ENCODE measurements around the gene C4BPB. TPM values are rescaled to one million over a fixed set of nuclear protein-coding genes. Genes with fewer than 3 reads are reported as not detected.

C4BPB gene
- total and polyA plus RNA-seq, 10 donors, result 0.24 to 1.4 (median 0.59) TPM; not detected in 1

DNA sequence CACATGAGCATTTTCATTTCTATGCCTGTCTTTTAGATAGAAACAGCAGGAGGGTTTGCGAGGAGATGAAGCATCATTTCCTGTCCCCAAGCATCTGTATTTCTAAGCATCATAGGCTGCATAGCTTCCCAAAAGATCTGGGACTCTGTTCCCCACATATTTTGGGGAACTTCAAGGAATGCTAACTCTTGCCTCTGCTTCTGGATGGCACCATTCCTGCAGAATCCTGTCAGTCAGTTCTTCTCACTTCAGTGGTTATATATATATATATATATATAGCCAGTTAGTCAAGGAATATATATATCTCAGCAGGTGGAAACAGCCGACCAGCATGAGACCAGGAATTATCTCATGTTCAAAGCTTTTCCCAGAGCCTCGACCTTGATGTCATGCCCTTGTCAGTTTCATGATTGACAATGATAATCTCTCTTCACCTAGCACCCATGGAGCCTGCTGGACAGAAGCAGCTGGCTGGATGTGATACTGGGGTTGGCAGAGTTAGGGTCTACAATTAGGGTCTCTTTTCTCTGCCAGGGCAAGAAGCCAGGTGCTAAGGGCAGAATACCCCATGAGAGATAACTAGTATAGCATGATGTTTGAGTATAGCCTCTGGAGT lies 33.2 kb upstream of the C4BPB start:
- WGBS, 5 donors, result 66 to 80% (median 75%) methylated on average over 3 of the region's 3 CpGs
- no peak for DNase-seq
- Histone ChIP-seq H3K27me3 (replicated peaks in 1 of 7) (no peaks in the 10 kb centered on the region), H3K4me1 (peaks cover 12 to 90% (median 47%) of the 10 kb centered on the region in 6 donors), H3K4me3 (peak overlapping the region in 2 of 8 donors; percentile 11 to 99), H3K27ac (peak overlapping the region in 7 of 8 donors; percentile 86 to 97 (median 96)), H3K9me3 (no peaks in the 10 kb centered on the region), H3K36me3 (peaks cover 0 to 43% (median 0%) of the 10 kb centered on the region in 6 donors)
- intact Hi-C loops (cut with DNase I; ENCODE audit: low total_unique reads), result no loop called here
- TF ChIP-seq, protein P1, sequence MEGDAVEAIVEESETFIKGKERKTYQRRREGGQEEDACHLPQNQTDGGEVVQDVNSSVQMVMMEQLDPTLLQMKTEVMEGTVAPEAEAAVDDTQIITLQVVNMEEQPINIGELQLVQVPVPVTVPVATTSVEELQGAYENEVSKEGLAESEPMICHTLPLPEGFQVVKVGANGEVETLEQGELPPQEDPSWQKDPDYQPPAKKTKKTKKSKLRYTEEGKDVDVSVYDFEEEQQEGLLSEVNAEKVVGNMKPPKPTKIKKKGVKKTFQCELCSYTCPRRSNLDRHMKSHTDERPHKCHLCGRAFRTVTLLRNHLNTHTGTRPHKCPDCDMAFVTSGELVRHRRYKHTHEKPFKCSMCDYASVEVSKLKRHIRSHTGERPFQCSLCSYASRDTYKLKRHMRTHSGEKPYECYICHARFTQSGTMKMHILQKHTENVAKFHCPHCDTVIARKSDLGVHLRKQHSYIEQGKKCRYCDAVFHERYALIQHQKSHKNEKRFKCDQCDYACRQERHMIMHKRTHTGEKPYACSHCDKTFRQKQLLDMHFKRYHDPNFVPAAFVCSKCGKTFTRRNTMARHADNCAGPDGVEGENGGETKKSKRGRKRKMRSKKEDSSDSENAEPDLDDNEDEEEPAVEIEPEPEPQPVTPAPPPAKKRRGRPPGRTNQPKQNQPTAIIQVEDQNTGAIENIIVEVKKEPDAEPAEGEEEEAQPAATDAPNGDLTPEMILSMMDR (IDR thresholded peaks at IDR 0.05 in 8 of 11, conservative IDR thresholded peaks at IDR 0.05 in 3 of 11), result no peak
- TF ChIP-seq POLR2AphosphoS5 (IDR thresholded peaks at IDR 0.05) (no peak), POLR2A (IDR thresholded peaks at IDR 0.05) (no peak)

DNA sequence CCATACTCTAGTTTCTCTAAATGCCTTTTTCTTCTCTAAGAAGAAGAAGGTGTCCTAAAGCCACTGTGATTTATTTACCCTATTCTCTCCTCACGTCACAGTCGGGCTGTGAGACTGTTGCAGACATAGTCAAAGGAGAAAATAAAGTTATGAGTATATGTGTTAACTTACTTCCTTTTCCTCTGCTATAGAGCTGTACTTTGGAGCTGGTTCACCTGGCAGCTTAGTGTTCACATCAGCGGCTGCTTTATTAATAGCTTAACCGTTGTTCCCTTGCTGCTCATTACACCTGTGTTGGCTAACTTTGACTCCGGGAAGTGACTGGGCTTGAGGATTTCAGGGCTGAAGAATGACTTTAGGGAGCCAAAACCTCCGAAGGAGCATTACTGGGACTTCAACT lies 32.0 kb upstream of the C4BPB start:
- peaks cover 0 to 52% (median 4%) of the 10 kb centered on the region in 6 donors for H3K36me3 ChIP-seq
- 76 to 85% (median 84%) methylated on average over 6 of the region's 6 CpGs for WGBS, 5 donors
- TF ChIP-seq, protein P1 (IDR thresholded peaks at IDR 0.05 in 8 of 11, conservative IDR thresholded peaks at IDR 0.05 in 3 of 11), result no peak
- no peak for TF ChIP-seq POLR2A (IDR thresholded peaks at IDR 0.05)
- no peak for TF ChIP-seq POLR2AphosphoS5 (IDR thresholded peaks at IDR 0.05)
- H3K9me3 ChIP-seq, result no peaks in the 10 kb centered on the region
- H3K27ac ChIP-seq, result peak overlapping the region in 4 of 8 donors; percentile 38 to 96 (median 77)
- DNase-seq, result no peak
- peak overlapping the region in 1 of 8 donors; percentile 99 for H3K4me3 ChIP-seq
- peaks cover 5 to 82% (median 39%) of the 10 kb centered on the region in 6 donors for H3K4me1 ChIP-seq
- no peaks in the 10 kb centered on the region for H3K27me3 ChIP-seq (replicated peaks in 1 of 7)
- intact Hi-C loops (cut with DNase I; ENCODE audit: low total_unique reads), result no loop called here

DNA sequence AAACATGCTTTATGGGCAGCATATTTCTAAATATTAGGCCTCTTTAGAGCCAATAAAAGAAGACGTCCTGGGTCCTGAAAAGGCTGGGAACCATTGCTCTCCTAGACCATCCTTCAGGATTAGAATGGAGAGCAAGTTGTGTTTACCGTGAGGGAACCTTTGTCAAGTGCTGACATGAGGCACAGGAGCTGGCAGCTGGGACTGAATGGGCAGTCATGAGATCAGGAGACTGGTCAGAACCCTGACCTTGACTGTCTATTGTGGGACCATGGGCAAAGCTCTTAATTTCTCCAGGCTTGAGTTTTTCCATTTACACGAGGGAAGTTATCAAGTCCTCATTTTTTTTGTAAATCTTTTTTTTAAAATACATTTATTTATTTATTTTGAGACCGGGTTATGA lies 30.4 kb upstream of the C4BPB start:
- H3K36me3 ChIP-seq, result peaks cover 0 to 68% (median 20%) of the 10 kb centered on the region in 6 donors
- DNase-seq, result no peak
- H3K27me3 ChIP-seq (replicated peaks in 1 of 7), result no peaks in the 10 kb centered on the region
- H3K9me3 ChIP-seq, result no peaks in the 10 kb centered on the region
- 80 to 92% (median 88%) methylated on average over 4 of the region's 4 CpGs for WGBS, 5 donors
- peak overlapping the region in 5 of 8 donors; percentile 58 to 96 (median 85) for H3K27ac ChIP-seq
- H3K4me3 ChIP-seq, result no peak overlapping the region
- intact Hi-C loops (cut with DNase I; ENCODE audit: low total_unique reads), result no loop called here
- peaks cover 0 to 72% (median 29%) of the 10 kb centered on the region in 6 donors for H3K4me1 ChIP-seq
- TF ChIP-seq, protein P1 (IDR thresholded peaks at IDR 0.05 in 8 of 11, conservative IDR thresholded peaks at IDR 0.05 in 3 of 11), result no peak
- TF ChIP-seq POLR2A (IDR thresholded peaks at IDR 0.05), result no peak
- TF ChIP-seq POLR2AphosphoS5 (IDR thresholded peaks at IDR 0.05), result no peak
